GM21717 (cell line): ENCODE data around the gene TMEM18.
"Not testable (repeated sequence)": the region's sequence is repeated elsewhere in the genome, so short reads cannot be mapped to it uniquely, and the experiment has no call there.

Source experiments
- ATAC-seq: cut with Tn5 transposase; IDR thresholded peaks from one replicate; pipeline ENCODE4 v1.9.1; 2021; ENCODE audit warnings: mild to moderate bottlenecking, moderate library complexity; ENCODE audit not compliant: unreplicated experiment

The TMEM18 gene

DNA sequence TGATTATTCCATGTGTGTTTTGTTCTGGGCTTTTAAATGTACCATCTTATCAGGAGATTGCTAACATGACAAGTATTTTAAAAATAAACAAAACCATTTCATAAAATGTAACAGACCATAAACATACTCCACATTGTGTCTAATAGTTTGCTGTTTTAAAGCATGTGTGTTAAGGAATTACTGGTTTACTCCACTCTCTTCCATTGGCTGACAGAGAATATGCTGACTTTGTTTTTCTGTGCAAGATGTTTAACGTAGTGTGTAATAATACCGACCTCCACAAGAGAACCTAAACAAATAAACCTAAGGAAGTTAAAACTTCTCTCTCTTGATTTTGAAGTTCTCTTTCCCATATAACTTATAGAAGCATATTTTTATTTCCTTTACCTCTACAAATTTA is 17.0 kb upstream of the TMEM18 start:
- ATAC-seq = no peak

GRCh38 chr2:693606-694005 is 16.4 kb upstream of the TMEM18 start:
- no peak for ATAC-seq

DNA sequence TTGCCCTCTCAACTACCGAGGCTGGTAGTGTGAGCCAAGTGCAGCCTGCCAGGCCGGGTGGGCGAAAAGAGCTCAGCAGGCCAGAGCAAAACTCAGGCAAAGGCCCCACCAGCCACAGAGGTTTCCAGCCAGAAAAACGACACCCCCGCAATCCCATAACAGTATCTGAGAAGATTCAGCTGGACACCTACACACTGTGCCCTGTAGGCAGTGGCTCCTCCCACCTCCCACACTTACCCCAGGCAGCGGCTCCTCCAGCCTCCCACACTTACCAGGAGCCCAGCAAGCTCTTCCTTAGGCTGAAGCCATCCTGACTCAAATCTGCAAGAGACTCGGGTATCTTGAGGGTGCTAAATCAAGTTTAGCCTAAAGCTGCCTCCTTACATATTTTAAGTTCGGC is 15.6 kb upstream of the TMEM18 start:
- ATAC-seq = no peak

DNA sequence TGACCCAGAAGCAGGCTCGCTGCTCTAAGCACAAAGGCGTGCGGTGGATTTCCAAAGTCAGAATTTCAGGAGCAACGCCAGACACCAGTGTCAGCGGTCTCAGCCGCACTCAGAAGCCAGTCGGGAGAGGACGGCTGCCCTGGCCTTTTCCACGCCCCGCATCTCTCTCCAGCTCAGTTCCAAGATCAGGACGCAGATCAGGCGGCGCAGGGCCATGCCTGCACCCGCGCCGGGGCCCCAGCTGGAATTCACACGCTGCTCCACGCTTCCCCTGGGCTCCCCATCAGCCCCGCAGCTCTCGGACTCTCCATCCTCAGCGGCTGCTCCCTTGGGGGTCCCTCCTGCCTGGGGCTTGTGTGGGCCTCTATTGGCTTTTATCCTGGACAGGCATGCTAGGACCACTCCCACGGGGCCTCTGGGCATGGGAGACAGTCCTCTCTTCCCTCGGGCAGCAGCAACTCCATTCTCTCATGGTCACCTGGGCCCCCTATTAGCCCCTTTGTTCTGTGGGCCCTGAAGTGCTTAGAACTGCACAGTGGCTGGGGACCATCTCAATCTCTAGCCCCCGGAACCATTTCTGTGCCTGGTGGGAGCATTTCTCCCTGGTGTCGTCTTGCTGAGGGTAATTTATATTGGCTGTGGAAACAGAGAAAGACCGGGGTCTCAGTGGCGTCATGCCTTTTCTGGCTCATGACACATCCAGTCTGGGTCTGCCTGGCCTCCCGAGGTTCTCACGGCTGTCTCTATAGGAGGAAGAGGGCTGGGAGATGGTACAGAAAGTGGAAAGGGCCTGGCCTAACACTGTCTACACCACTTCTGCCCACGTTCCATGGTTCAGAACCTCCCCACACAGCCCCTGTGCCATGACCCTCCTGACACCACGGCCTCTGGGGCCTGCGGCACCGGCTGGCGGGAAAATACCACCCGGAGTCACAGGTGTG is 14.9 kb upstream of the TMEM18 start:
- no peak for ATAC-seq

DNA sequence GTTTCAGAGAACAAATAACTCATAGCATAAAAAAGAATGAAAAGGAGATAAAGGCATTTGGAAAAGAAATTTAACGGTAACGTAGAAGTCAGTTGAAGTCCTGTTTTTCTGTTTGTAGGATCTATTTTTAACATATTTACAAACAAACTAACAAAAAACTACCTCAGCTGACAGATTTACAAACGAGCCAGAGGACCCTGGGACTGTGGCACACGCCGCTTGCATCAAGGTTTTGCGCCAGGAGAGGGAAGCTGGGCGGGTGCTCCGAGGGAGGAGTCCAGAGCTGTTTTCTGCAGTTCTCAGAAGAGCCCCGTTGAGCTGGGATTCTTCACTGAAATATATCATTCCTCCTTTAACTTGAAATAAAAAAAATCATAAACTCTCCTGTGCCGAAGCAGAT is 13.6 kb upstream of the TMEM18 start:
- no peak for ATAC-seq

- no peak for ATAC-seq
These were observed 12.8 kb upstream of the TMEM18 start for GRCh38 chr2:689877-690510.

- ATAC-seq = no peak
These were observed 12.0 kb upstream of the TMEM18 start for GRCh38 chr2:689237-689636.

DNA sequence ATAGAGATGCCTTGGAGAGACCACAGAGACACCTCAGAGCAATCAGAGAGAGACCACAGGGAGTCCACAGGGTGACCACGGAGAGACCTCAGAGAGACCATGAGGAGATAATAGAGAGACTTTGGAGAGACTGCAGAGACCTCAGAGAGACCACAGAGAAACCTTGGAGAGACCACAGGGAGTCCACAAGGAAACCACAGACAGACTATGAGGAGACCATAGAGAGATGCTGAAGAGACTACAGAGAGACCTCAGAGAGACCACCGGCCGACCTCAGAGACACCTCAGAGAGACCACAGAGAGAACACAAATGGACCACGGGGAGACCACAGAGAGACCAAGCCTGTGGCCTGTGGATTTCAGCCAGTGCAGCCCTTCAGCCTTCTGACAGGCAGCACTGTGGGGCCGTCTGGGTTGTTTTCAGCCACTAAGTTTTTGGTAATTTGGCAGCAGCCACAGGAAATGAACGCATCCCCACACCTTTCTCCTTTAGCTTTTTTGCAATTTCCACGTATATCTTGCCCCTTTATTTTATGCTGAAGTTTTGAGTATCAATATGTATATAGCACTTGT is 11.4 kb upstream of the TMEM18 start:
- ATAC-seq = no peak

GRCh38 chr2:685421-685820 is 8.2 kb upstream of the TMEM18 start:
- no peak for ATAC-seq

DNA sequence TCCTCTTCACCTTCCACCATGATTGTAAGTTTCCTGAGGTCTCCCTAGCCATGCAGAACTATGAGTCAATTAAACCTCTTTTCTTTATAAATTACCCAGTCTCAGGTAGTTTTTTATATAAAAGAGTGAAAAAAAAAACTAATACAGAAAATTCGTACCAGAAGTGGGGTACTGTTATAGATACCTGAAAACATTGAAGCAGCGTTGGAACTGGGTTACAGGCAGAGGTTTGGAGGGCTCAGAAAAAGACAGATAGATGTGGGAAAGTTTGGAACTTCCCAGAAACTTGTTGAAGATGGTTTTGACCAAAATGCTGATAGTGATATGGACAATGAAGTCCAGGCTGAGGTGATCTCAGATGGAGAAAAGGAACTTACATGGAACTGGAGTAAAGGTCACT is 7.7 kb upstream of the TMEM18 start:
- ATAC-seq = not testable (repeated sequence)

GRCh38 chr2:682226-682625 is 5.0 kb upstream of the TMEM18 start:
- ATAC-seq = no peak

DNA sequence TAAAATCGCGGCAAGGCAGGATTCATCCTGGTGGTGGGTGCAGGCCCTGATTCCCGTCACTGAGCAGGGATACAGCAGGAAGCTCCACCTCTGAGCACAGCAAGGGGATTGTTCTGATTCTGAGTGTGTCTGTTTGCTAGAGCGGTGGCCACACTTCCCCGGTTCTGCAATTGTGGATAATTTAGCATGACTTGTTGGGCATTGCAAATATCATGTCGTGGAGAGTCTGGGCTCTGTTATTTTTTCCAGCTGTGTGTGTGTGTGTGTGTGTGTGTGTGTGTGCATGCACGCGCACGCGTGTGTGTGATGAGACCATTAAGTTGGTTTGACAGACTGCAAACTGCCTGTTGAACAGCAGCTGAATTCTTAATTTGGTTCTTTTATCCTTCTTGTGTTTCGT is 4.1 kb upstream of the TMEM18 start:
- ATAC-seq = no peak

DNA sequence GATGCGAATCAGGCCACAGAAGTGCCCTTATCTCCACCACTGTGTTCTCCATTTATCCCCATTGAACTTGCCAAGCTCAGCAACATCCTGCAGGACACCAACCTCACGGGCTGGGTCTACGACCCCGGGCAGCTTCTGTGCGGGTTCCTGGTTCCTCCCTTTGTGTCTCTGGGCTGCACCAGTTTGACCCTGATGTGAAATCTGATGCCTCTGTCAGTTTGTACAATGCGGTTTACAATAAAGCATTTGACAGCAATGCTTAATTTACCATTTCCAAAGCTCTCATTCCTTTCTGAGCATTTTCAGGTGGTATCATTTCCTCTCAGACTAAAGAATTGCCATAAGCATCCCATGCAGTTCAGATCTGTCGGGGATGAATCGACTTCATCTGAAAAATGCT is 3.3 kb upstream of the TMEM18 start:
- no peak for ATAC-seq

- no peak for ATAC-seq
These were observed 1.8 kb upstream of the TMEM18 start for GRCh38 chr2:678964-679363.

GRCh38 chr2:677959-678550 is 849 bp upstream of the TMEM18 start:
- ATAC-seq = no peak

DNA sequence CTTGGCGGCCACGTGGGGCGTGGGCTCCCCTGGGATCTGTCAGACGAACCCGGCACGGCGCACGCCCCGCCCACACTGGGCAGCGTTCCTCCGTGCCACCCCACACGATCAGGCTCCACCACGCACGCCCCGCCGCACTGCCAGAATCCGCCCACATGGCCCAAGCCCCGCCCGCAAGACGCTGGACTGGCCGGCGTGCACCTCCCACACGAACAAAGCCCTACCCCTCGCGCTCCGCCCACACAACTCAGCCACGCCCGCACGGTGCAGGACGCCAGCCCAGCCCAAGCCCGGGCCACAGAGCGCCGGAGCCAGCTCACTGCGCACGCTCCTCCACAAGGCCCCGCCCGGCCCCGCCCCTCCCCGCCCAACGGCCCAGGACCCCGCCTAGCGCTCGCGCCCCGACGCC is 555 bp downstream of the TMEM18 start:
- ATAC-seq = peak; percentile 91

GRCh38 chr2:675982-676646 is 1.1 kb downstream of the TMEM18 start:
- ATAC-seq = peak; percentile 33

GRCh38 chr2:675460-675859 is 1.7 kb downstream of the TMEM18 start:
- ATAC-seq = no peak

GRCh38 chr2:675051-675450 is 2.2 kb downstream of the TMEM18 start:
- ATAC-seq = no peak

DNA sequence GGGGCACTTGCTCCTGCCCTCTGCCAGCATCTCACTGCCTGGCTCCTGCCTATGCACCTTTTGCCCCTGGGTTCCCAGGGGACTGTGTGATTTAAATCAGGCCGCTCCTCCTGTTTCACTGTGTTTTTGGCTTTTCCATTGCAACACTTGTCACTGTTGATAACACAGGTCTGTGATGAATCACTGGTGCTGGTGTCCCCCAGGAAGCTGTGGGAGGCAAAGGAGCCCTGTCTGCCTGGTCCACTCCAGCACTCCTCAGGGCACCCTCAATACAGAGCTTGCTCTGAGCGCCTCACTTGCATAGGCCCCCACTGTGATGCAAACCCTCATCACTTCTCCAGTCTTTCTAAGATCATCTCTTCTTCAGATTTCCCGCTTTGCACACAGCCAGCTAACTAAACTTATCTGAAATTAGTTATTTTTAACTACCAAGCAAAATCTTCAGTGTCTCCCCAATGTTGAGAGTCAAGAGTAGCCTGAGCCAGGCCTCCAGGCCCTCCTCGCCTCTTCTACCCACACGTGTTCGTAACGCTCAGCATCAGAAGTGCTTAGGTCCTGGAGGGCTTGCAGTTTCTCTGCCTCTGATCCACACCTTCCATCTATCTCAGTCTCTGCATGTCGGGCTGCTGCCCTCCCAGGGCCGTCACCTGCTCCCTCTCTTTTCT is 2.8 kb downstream of the TMEM18 start:
- no peak for ATAC-seq
